ENCODE data around the gene MAGI2. TPM values are rescaled to one million over a fixed set of nuclear protein-coding genes. Genes with fewer than 3 reads are reported as not detected.

The MAGI2 gene
- total RNA-seq, 2 experiments from 2014 or later: 0.05 to 0.12 TPM

DNA sequence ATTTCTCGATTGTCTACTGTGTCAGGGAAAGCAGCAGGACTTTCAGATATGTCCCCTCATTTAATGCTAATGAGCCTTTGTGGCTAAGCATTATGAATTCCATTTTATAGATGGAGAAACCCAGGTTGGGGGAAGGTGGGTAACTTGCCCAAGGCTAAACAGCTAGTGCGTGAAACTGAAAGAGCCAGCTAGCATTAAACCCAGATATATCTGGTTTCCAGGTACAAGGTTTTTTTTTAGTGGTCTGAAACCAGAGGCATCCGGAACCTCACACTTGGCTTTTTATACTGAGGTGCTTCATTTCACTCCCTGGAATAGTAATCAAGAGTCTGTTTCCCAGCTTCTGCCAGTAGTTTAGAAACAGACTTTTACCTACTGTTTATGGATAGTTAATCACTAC is 960.1 kb downstream of the MAGI2 start:
- intact Hi-C loops (cut with DNase I, micrococcal nuclease): no loop called here
- POLR2A ChIA-PET: no interaction called here

DNA sequence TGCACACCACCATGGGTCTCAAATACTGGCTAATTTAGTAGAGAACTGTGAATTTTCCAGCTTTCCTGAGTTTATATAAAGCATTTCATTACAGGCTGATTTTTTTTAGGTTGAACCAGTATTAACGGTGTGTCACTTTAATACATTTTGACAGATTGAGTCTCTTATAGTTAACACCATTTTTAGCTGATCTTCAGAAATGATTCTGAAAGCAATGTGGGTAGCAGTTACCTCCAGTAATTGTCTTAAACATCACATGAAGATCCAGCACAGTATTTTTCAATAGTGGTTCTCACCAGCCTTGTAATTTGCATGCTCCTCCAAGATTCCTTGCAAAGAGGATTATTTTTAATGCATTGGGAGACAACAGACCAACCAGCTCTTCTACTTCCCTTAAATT is 961.3 kb downstream of the MAGI2 start:
- DNase-seq: no peak
- ChIA-PET POLR2A (no interaction called here), CTCF (no interaction called here)
- no peak for ATAC-seq
- Mint-ChIP-seq H3K4me3 (no peak overlapping the region), H3K36me3 (ENCODE audit: low read depth) (no peaks in the 10 kb centered on the region), H3K27me3 (no peaks in the 10 kb centered on the region), H3K4me1 (no peaks in the 10 kb centered on the region), H3K27ac (no peak overlapping the region), H3K9me3 (ENCODE audit: low read depth) (no peaks in the 10 kb centered on the region)
- intact Hi-C loops (cut with DNase I, micrococcal nuclease): no loop called here

More for the DNA sequence above, 960.1 kb downstream of the MAGI2 start:
- Mint-ChIP-seq H3K9me3 (ENCODE audit: low read depth) (no peaks in the 10 kb centered on the region), H3K4me3 (no peak overlapping the region), H3K27me3 (no peaks in the 10 kb centered on the region), H3K36me3 (ENCODE audit: low read depth) (no peaks in the 10 kb centered on the region), H3K27ac (no peak overlapping the region), H3K4me1 (no peaks in the 10 kb centered on the region)
- ATAC-seq (no peak), DNase-seq (no peak)
- CTCF ChIA-PET: no interaction called here

DNA sequence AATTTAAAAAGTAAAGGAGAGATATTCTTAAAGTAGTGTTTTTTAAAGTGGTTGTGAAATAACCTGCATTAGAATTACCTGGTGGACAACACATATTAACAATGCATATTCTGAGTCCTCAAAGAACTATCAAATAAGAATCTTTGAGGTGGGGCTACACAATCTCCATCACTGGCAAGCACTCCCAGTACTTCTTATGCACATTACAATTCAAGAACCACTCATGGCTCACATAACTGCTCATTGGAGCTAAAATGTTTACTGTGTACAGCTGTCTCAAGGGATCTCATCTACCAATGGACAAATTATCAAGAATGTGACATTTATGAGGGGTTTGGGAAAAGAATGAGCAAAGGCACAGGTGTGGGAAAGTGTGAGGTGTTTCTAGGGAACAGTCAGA is 962.9 kb downstream of the MAGI2 start:
- CTCF ChIA-PET: no interaction called here
- no peak for ATAC-seq

DNA sequence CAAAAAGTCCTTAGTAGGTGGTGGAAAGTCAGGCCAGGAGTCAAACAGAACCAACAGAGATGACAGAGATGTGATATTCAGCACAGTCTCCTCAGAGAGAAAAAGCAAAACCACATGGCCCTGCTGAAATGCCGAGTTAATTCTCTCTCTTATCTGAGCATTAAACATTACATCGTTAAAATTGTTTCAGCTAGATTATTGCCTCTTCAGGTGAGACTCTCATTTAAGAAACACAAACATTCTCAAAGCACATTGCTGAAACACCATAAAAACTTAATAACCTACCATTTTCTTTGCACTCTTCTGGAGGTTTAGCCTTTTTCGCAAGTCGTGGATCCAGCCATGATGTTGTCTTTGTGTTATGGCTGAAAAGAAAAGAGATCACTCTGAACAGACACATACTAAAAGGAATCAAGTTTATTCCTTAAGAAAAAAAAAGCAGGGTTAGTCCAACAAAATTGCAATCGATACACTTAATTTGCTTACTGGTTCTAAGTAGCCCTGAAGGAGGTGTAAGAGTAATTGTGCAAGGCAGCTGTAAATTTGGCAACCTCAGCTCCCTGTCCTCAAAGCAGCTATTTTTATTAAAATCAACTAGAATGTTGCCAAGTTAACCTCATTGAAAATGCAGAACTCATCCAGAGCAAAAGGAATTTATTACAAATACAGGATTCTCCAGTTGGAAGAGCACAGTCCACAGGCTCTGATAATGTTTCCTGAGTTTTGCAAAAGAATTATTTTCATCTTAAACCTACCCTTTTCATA is 963.8 kb downstream of the MAGI2 start:
- no peaks in the 10 kb centered on the region for H3K27me3 Mint-ChIP-seq
- DNase-seq (no peak), ATAC-seq (no peak)
- ChIA-PET POLR2A (no interaction called here), CTCF (no interaction called here)
- H3K36me3 Mint-ChIP-seq (ENCODE audit: low read depth): no peaks in the 10 kb centered on the region
- no peaks in the 10 kb centered on the region for H3K4me1 Mint-ChIP-seq
- intact Hi-C loops (cut with DNase I, micrococcal nuclease): no loop called here
- no peak overlapping the region for H3K4me3 Mint-ChIP-seq
- no peak overlapping the region for H3K27ac Mint-ChIP-seq
- no peaks in the 10 kb centered on the region for H3K9me3 Mint-ChIP-seq (ENCODE audit: low read depth)

More for the DNA sequence above, 962.9 kb downstream of the MAGI2 start:
- no peak for DNase-seq
- H3K27me3 Mint-ChIP-seq: no peaks in the 10 kb centered on the region
- POLR2A ChIA-PET: no interaction called here
- no peak overlapping the region for H3K27ac Mint-ChIP-seq
- H3K36me3 Mint-ChIP-seq (ENCODE audit: low read depth): no peaks in the 10 kb centered on the region
- no peak overlapping the region for H3K4me3 Mint-ChIP-seq
- H3K4me1 Mint-ChIP-seq: no peaks in the 10 kb centered on the region
- no peaks in the 10 kb centered on the region for H3K9me3 Mint-ChIP-seq (ENCODE audit: low read depth)
- intact Hi-C loops (cut with DNase I, micrococcal nuclease): no loop called here

DNA sequence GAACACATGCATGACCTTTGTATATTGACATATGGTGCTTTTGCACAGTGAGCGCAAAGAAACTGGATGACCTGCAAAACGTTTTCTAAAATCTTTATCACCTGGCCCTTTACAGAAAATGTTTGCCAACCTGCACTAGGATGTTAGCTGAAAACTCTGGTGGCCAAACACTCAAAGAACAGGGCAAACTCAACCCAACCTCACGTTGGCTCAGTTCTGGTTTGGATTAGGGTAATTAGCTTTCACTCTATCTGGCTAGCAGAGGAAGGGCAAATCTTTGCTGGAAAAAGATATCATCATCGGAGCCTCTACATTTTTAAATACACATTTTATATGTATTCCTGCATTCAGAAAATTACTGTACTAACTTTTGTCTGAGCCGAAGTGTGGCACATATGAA is 966.0 kb downstream of the MAGI2 start:
- ChIA-PET POLR2A (no interaction called here), CTCF (no interaction called here)
- intact Hi-C loops (cut with DNase I, micrococcal nuclease): no loop called here
- Mint-ChIP-seq H3K27me3 (no peaks in the 10 kb centered on the region), H3K4me3 (no peak overlapping the region), H3K4me1 (no peaks in the 10 kb centered on the region), H3K9me3 (ENCODE audit: low read depth) (no peaks in the 10 kb centered on the region), H3K27ac (no peak overlapping the region), H3K36me3 (ENCODE audit: low read depth) (no peaks in the 10 kb centered on the region)
- DNase-seq (no peak), ATAC-seq (no peak)

DNA sequence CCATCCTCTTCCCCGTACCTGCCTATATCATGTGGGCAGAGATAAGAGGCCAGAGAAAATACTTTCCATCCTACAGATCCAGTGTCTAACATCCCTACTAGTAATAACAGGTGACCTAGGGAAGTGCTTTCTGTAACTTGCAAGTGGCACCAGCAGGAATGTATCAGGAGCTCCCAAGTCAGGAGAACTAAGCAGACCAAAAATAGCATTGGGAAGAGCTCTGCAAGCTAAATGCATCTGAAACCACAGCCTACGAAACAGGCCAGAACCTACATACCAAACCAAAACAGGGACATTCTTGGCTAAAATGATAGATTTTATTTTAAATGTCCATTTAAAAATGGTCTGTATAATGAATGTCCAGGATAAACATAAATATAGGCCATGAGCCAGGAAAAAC is 974.1 kb downstream of the MAGI2 start:
- Mint-ChIP-seq H3K4me1 (no peaks in the 10 kb centered on the region), H3K36me3 (ENCODE audit: low read depth) (no peaks in the 10 kb centered on the region), H3K27me3 (no peaks in the 10 kb centered on the region), H3K27ac (no peak overlapping the region), H3K4me3 (no peak overlapping the region), H3K9me3 (ENCODE audit: low read depth) (no peaks in the 10 kb centered on the region)
- intact Hi-C loops (cut with DNase I, micrococcal nuclease): no loop called here
- DNase-seq: no peak
- no peak for ATAC-seq
- POLR2A ChIA-PET: no interaction called here
- CTCF ChIA-PET: no interaction called here

DNA sequence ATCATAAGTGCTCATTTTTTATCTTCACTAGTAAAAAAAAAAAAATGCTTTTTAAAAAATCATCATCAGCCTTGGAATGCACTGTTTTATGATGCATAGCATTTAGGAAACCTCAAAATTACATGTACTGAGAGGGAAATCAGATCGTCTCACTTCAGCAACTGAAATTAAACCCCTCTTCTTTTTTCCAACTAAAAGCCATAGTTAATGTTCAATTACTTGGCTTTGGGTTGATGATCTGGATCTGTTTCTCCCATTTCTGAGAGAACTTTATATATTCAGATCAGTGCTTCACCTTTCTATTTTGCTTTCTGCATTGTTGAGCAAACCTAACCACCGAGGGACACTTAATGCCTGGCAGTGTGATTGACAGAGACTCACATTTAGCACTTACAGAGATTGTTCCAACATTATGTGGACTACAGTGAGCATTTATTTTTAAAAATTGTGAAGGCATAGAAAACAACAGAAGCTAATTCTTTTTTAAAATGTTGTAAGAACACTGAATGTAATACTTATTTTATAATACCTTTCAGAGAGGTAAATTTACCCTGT is 976.5 kb downstream of the MAGI2 start:
- H3K4me1 Mint-ChIP-seq: no peaks in the 10 kb centered on the region
- CTCF ChIA-PET: no interaction called here
- no peaks in the 10 kb centered on the region for H3K36me3 Mint-ChIP-seq (ENCODE audit: low read depth)

DNA sequence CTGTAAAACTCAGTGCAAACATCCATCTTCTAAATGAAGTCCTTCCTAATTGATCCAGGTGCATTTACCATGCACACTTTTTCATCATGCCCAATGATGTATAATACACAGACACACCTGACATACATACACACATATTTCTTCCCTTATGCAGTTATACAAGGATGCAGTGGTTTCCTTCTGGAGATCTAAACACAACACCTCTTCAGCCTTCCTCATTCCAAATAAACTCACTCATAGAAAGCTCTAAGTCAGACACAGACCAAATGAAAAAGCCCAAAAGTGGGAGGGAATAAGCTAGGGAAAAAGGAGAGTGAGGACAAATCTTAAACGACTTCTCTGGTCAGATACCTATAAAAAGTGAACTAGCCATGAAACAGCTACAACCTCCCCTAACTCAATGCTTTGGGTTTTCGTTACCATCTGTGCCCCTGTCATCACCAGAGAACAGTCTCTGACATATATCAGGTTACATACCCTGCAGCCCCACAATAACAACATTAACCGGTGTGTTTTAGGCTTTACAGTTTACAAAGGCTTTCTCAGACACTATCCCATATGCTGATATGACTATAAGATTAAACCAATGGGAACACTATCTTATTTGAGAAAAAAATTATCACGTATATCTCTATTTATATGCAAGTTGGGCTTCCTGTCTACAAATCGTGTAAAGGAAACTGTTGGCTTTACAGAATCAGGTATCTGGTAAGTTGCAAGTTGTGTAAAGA is 979.7 kb downstream of the MAGI2 start:
- no peak overlapping the region for H3K4me3 Mint-ChIP-seq
- no peaks in the 10 kb centered on the region for H3K27me3 Mint-ChIP-seq
- no peak overlapping the region for H3K27ac Mint-ChIP-seq
- intact Hi-C loops (cut with DNase I, micrococcal nuclease): no loop called here
- DNase-seq: no peak
- H3K36me3 Mint-ChIP-seq (ENCODE audit: low read depth): no peaks in the 10 kb centered on the region
- ChIA-PET POLR2A (no interaction called here), CTCF (no interaction called here)
- H3K4me1 Mint-ChIP-seq: no peaks in the 10 kb centered on the region
- no peaks in the 10 kb centered on the region for H3K9me3 Mint-ChIP-seq (ENCODE audit: low read depth)
- no peak for ATAC-seq

More for the DNA sequence above, 976.5 kb downstream of the MAGI2 start:
- POLR2A ChIA-PET: no interaction called here
- intact Hi-C loops (cut with DNase I, micrococcal nuclease): no loop called here
- no peak for DNase-seq
- no peaks in the 10 kb centered on the region for H3K27me3 Mint-ChIP-seq
- no peak overlapping the region for H3K4me3 Mint-ChIP-seq
- ATAC-seq: no peak
- H3K27ac Mint-ChIP-seq: no peak overlapping the region
- H3K9me3 Mint-ChIP-seq (ENCODE audit: low read depth): no peaks in the 10 kb centered on the region

DNA sequence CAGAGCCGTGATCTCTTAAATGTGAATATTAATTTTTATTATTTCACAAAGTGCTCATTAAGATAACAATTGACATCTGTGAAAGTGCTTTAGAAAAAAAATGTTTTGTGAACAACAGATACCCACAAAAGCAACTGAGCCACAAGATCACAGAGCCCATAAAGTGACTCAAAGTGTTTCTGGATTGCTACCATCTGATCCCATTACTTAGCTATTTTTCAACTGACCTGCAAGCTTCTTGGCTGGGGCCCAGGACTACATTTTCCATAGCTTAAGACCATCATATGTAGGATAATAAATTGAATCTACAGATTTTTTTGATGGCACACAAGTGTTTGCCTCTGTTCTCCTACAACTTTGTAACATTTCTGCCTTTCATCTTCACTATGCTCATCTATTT is 980.4 kb downstream of the MAGI2 start:
- H3K9me3 Mint-ChIP-seq (ENCODE audit: low read depth): no peaks in the 10 kb centered on the region
- DNase-seq (no peak), ATAC-seq (no peak)
- intact Hi-C loops (cut with DNase I, micrococcal nuclease): no loop called here
- ChIA-PET CTCF (no interaction called here), POLR2A (no interaction called here)
- no peaks in the 10 kb centered on the region for H3K27me3 Mint-ChIP-seq
- no peak overlapping the region for H3K27ac Mint-ChIP-seq
- H3K4me1 Mint-ChIP-seq: no peaks in the 10 kb centered on the region
- H3K36me3 Mint-ChIP-seq (ENCODE audit: low read depth): no peaks in the 10 kb centered on the region
- H3K4me3 Mint-ChIP-seq: no peak overlapping the region

DNA sequence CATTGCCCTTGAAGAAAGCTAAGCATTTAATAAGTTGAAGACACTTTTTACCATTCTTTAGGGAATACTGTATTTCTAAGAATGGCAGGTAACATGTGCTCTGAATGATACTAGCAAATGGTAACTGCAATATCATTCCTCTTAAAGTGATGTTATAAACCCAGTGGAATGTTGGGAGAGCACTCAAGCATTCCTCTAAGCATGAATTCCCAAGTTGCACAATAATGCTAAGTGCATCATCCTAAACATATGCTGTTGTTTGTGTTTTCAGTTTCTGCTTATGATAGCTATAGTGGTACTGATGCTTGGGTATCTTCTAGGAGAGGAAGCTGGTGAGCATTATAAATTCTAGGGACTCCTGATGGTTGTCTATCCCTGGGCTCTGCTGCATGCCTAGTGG is 980.9 kb downstream of the MAGI2 start:
- Mint-ChIP-seq H3K9me3 (ENCODE audit: low read depth) (no peaks in the 10 kb centered on the region), H3K27me3 (no peaks in the 10 kb centered on the region), H3K4me3 (no peak overlapping the region), H3K36me3 (ENCODE audit: low read depth) (no peaks in the 10 kb centered on the region), H3K27ac (no peak overlapping the region), H3K4me1 (no peaks in the 10 kb centered on the region)
- no peak for DNase-seq
- no peak for ATAC-seq
- intact Hi-C loops (cut with DNase I, micrococcal nuclease): no loop called here
- ChIA-PET CTCF (no interaction called here), POLR2A (no interaction called here)

DNA sequence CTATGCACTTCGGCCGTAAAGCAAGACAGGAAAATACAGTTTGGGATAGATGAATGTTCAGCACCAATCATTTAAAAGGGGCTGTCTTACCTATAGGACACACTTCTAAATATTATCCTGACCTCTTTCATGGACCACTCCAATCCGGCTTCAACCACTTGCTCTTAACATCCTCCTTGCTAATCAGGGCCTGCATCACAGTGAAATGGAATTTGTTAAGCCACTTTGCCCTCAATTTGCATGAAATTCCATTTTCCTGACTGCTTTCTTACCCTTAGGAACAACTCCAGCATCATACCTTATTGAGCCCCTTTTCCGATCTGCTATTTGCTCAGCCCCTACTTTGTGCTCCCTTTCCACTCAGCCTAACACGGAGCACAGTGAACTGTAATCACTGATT is 987.6 kb downstream of the MAGI2 start:
- DNase-seq (no peak), ATAC-seq (no peak)
- intact Hi-C loops (cut with DNase I, micrococcal nuclease): no loop called here
- Mint-ChIP-seq H3K4me1 (no peaks in the 10 kb centered on the region), H3K4me3 (no peak overlapping the region), H3K36me3 (ENCODE audit: low read depth) (no peaks in the 10 kb centered on the region), H3K27me3 (peaks cover 2% of the 10 kb centered on the region), H3K27ac (no peak overlapping the region), H3K9me3 (ENCODE audit: low read depth) (no peaks in the 10 kb centered on the region)
- CTCF ChIA-PET: no interaction called here
- POLR2A ChIA-PET: no interaction called here

DNA sequence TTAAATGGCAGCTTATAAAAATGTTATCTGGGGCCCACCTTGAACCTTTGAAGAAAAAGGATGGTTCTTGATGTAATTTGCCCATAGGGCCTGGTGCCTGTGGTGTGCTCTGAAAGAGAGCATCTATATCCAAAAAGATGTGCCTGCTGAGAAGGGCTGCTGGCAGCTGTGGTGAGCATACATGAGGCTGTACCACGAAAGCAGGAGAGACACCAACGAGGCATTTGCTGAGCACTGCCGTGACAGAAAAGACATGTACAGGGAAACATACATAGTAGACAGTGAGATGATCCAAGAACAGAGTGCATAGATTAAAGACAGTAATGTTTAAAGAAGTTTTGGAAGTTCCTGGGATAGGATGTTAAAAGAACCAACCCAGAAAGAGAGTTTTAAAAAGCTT is 990.4 kb downstream of the MAGI2 start:
- H3K4me3 Mint-ChIP-seq: no peak overlapping the region
- no peak for ATAC-seq
- ChIA-PET CTCF (no interaction called here), POLR2A (no interaction called here)
- H3K27me3 Mint-ChIP-seq: peaks cover 2% of the 10 kb centered on the region
- DNase-seq: no peak
- H3K27ac Mint-ChIP-seq: no peak overlapping the region
- no peaks in the 10 kb centered on the region for H3K4me1 Mint-ChIP-seq
- H3K36me3 Mint-ChIP-seq (ENCODE audit: low read depth): no peaks in the 10 kb centered on the region
- no peaks in the 10 kb centered on the region for H3K9me3 Mint-ChIP-seq (ENCODE audit: low read depth)
- intact Hi-C loops (cut with DNase I, micrococcal nuclease): no loop called here

Measured in activated CD4-positive, alpha-beta T cell treated with anti-CD3 and anti-CD28 coated beads for 36 hours (primary cell).